PC-3 (cell line): Measurements from ENCODE around the gene PDGFC. TPM values are rescaled to one million over a fixed set of nuclear protein-coding genes. Genes with fewer than 3 reads are reported as not detected.

Experiments used
- ATAC-seq: fragments of 200-7000 bp; cut with Tn5 transposase; 2 replicates; pipeline ENCODE4 v1.9.1; 2020; ENCODE audit warnings: mild to moderate bottlenecking, moderate library complexity
- BruUV-seq: library from RNA; stranded (reverse); fragments of 400-500 nt; replicated peaks from 2 replicates; lab custom pipeline; 2021; lab: Mats Ljungman, UMichigan
- CTCF ChIA-PET: fragments of 300-600 bp; sonication (Branson Sonifier 250); formaldehyde crosslinking; loops from one replicate; lab custom pipeline; 2022; ENCODE audit warnings: antibody characterized with exemption; lab: Charles Lee
- POLR2A ChIA-PET: fragments of 300-600 bp; sonication (Branson Sonifier 250); formaldehyde crosslinking; loops from one replicate; lab custom pipeline; 2022; ENCODE audit warnings: antibody characterized with exemption; ENCODE audit not compliant: unreplicated experiment; lab: Charles Lee
- DNase-seq: peaks from one replicate; pipeline ENCODE4 v3.0.0-alpha.2; 2015
- H2AFZ ChIP-seq: fragments of 300-600 bp; sonication (generic); 2 replicates; pipeline ENCODE4 v1.6.0; 2016; ENCODE audit warnings: antibody characterized with exemption, low read length
- H3F3A ChIP-seq: fragments of 300-600 bp; sonication (generic); one replicate; pipeline ENCODE4 v1.6.0; 2017; ENCODE audit warnings: antibody characterized with exemption, low read length, control low read depth, mild to moderate bottlenecking; ENCODE audit not compliant: unreplicated experiment
- H3K27ac ChIP-seq: fragments of 300-600 bp; sonication (generic); 2 replicates; pipeline ENCODE4 v1.5.1; 2016; ENCODE audit warnings: mild to moderate bottlenecking, low read length
- H3K27me3 ChIP-seq: fragments of 300-600 bp; sonication (generic); 2 replicates; pipeline ENCODE4 v1.6.1; 2016; ENCODE audit warnings: low read length, mixed read lengths
- H3K36me3 ChIP-seq: fragments of 300-600 bp; sonication (generic); 2 replicates; pipeline ENCODE4 v1.6.1; 2016; ENCODE audit warnings: low read depth, mixed run types, low read length, mixed read lengths
- H3K4me1 ChIP-seq: fragments of 300-600 bp; sonication (generic); 2 replicates; pipeline ENCODE4 v1.5.1; 2016; ENCODE audit warnings: low read length; ENCODE audit not compliant: insufficient read depth
- H3K4me2 ChIP-seq: fragments of 300-600 bp; sonication (generic); 2 replicates; pipeline ENCODE4 v1.6.0; 2016; ENCODE audit warnings: low read length
- H3K4me3 ChIP-seq: fragments of 300-600 bp; sonication (generic); 2 replicates; pipeline ENCODE4 v1.5.1; 2016; ENCODE audit warnings: mild to moderate bottlenecking, low read length, mixed read lengths
- H3K79me2 ChIP-seq: fragments of 300-600 bp; sonication (generic); 2 replicates; pipeline ENCODE4 v1.6.1; 2017; ENCODE audit warnings: low read length, mixed read lengths
- H3K9ac ChIP-seq: fragments of 300-600 bp; sonication (generic); 2 replicates; pipeline ENCODE4 v1.6.0; 2016; ENCODE audit warnings: mild to moderate bottlenecking, low read length
- H3K9me2 ChIP-seq: fragments of 300-600 bp; sonication (generic); replicated peaks from 2 replicates; pipeline ENCODE4 v1.6.1; 2016; ENCODE audit warnings: mixed run types, low read length, mixed read lengths
- H3K9me3 ChIP-seq: fragments of 300-600 bp; sonication (generic); 2 replicates; pipeline ENCODE4 v1.6.1; 2016; ENCODE audit warnings: low read length, mixed read lengths
- H4K20me1 ChIP-seq: fragments of 300-600 bp; sonication (generic); 2 replicates; pipeline ENCODE4 v1.6.1; 2016; ENCODE audit warnings: low read length, mixed read lengths
- EZH2 ChIP-seq: fragments of 300-600 bp; sonication (generic); IDR thresholded peaks from one replicate; pipeline ENCODE4 v1.6.1; 2017; ENCODE audit warnings: antibody characterized with exemption, mild to moderate bottlenecking, low read length; ENCODE audit not compliant: unreplicated experiment
- EZH2phosphoT487 ChIP-seq: fragments of 300-600 bp; sonication (generic); IDR thresholded peaks from 2 replicates; pipeline ENCODE4 v1.6.1; 2018; ENCODE audit warnings: mild to moderate bottlenecking, antibody characterized with exemption, low read length, borderline replicate concordance
- intact Hi-C: fragments of 100-400 bp; cut with micrococcal nuclease; formaldehyde crosslinking; loops from 2 replicates; pipeline ENCODE4 v1.9.0; 2023
- total RNA-seq: library from RNA; depleted of rRNA; stranded (reverse); fragments of >200 nt; gene quantifications from 2 replicates; pipeline ENCODE4 v1.2.3, GENCODE V29; 2014
- TF ChIP-seq, protein P1 (sequence below): fragments of 300-600 bp; sonication (generic); conservative IDR thresholded peaks from 2 replicates; pipeline ENCODE4 v1.5.1; 2017; ENCODE audit warnings: antibody characterized with exemption, low read depth, mild to moderate bottlenecking, low read length

PDGFC gene
- total RNA-seq, 1 experiment from 2014 or later, result 23.0 TPM

DNA sequence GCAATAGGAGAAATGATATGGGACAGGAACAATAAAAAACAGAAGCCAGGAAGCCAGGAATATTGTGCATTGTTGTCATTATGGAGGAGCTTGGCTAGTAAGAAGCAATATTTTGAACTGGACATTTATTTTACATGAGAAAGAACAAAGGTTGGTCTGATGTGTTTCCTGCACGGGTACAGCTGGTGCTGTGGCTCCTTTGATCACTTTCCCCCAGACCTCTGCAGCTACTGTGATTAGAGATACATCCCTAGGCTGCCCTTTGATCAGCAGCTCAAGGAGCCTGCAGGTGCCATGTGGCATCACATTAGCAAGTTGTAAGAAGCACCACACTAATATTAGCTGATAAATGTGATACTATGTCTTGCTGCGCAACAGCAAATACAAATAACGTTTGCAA, 2.5 kb downstream of the PDGFC start:
- DNase-seq, result no peak
- ChIA-PET CTCF (interaction anchor here (0.5 to 0.8 kb wide), 2 partner anchors 198 to 492 kb away, joined by 3 read pairs; no protein-coding TSS in a partner anchor), POLR2A (interaction anchor here (0.7 kb wide), 1 partner anchor 1535 kb away, joined by 5 read pairs; no protein-coding TSS in a partner anchor)
- no peaks in the 10 kb centered on the region for H3K9me2 ChIP-seq
- H3K79me2 ChIP-seq, result peaks cover 67% of the 10 kb centered on the region
- intact Hi-C loops, result loop anchor here (2.0 kb wide), 2 partner anchors 108 to 190 kb away; no protein-coding TSS in a partner anchor
- TF ChIP-seq, protein P1, sequence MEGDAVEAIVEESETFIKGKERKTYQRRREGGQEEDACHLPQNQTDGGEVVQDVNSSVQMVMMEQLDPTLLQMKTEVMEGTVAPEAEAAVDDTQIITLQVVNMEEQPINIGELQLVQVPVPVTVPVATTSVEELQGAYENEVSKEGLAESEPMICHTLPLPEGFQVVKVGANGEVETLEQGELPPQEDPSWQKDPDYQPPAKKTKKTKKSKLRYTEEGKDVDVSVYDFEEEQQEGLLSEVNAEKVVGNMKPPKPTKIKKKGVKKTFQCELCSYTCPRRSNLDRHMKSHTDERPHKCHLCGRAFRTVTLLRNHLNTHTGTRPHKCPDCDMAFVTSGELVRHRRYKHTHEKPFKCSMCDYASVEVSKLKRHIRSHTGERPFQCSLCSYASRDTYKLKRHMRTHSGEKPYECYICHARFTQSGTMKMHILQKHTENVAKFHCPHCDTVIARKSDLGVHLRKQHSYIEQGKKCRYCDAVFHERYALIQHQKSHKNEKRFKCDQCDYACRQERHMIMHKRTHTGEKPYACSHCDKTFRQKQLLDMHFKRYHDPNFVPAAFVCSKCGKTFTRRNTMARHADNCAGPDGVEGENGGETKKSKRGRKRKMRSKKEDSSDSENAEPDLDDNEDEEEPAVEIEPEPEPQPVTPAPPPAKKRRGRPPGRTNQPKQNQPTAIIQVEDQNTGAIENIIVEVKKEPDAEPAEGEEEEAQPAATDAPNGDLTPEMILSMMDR, result no peak
- TF ChIP-seq EZH2phosphoT487, result no peak
- TF ChIP-seq EZH2, result no peak
- peak overlapping the region; percentile 94 for H3K4me3 ChIP-seq
- no peak overlapping the region for H3K27ac ChIP-seq
- H3K4me2 ChIP-seq, result peak overlapping the region; percentile 91
- no peaks in the 10 kb centered on the region for H4K20me1 ChIP-seq
- no peaks in the 10 kb centered on the region for H3K9me3 ChIP-seq
- no peak overlapping the region for H2AFZ ChIP-seq
- no peaks in the 10 kb centered on the region for H3K27me3 ChIP-seq
- H3K4me1 ChIP-seq, result peaks cover 24% of the 10 kb centered on the region
- H3K36me3 ChIP-seq, result peaks cover 10% of the 10 kb centered on the region; the same call in 1 of the 2 replicates
- no peak for ATAC-seq
- no peaks in the 10 kb centered on the region for H3F3A ChIP-seq
- H3K9ac ChIP-seq, result no peak overlapping the region; the same call in 1 of the 2 replicates
- no TSS peak for BruUV-seq

DNA sequence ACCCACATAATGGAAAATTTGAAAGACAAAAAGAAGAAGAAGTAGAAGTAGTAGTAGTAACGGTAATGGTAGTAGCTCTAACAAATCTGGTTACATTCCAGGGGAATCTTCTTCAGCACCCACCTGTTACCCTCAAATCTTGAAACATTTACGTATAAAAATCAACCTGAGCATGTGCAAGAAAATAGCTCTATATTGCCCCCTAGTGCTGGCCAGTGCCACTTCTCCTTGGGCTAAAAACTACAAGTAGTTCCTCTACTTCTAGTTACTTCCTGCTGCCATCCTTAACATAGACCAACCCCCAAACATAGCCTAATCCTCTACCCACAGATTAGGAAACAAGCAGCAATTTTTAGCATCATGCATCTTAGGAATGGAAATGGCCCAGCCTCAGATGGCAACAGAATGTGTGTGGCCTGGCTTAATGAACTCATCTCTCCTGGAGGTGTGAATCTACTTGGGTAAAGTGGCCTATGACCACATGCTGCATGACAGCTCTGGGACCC, 3.1 kb downstream of the PDGFC start:
- Histone ChIP-seq H3K9me3 (no peaks in the 10 kb centered on the region), H3F3A (no peaks in the 10 kb centered on the region), H3K9ac (no peak overlapping the region; the same call in 1 of the 2 replicates), H4K20me1 (no peaks in the 10 kb centered on the region), H2AFZ (no peak overlapping the region), H3K4me2 (peak overlapping the region; percentile 91), H3K4me3 (peak overlapping the region; percentile 94), H3K27ac (no peak overlapping the region), H3K4me1 (peaks cover 25% of the 10 kb centered on the region), H3K36me3 (peaks cover 10% of the 10 kb centered on the region; the same call in 1 of the 2 replicates), H3K27me3 (no peaks in the 10 kb centered on the region), H3K9me2 (no peaks in the 10 kb centered on the region), H3K79me2 (peaks cover 73% of the 10 kb centered on the region)
- ATAC-seq, result peak; percentile 13; the same call in 1 of the 2 replicates
- ChIA-PET CTCF (no interaction called here), POLR2A (interaction anchor here (0.7 kb wide), 1 partner anchor 1536 kb away, joined by 5 read pairs; no protein-coding TSS in a partner anchor)
- BruUV-seq, result no TSS peak
- no peak for TF ChIP-seq EZH2
- TF ChIP-seq, protein P1, result peak; percentile 78
- peak; percentile 81 for DNase-seq
- intact Hi-C loops, result loop anchor here (1.0 to 2.0 kb wide), 4 partner anchors 108 to 493 kb away; no protein-coding TSS in a partner anchor

DNA sequence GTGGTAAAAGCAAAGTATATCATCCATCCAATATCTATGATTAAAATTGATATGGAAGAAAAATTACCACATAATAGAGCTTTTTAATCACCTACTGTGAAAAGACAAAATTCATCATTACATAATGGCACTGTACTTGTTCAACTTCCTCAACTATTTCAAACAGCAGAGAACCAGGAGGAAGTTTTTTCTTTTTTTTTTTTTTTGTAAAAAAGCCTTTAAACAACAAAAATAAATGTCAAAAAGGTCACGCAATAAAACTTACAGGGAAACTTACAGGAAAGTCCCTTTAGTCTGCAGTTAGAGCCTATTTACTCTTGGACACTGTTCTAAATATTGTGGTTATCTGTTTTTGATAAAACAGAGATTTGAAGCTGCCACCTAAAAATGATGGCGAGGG, 4.8 kb downstream of the PDGFC start:
- Histone ChIP-seq H3K9me3 (no peaks in the 10 kb centered on the region), H3K79me2 (peaks cover 90% of the 10 kb centered on the region), H3K4me3 (no peak overlapping the region), H3K9ac (no peak overlapping the region), H2AFZ (no peak overlapping the region), H3K36me3 (peaks cover 10% of the 10 kb centered on the region; the same call in 1 of the 2 replicates), H3K27me3 (no peaks in the 10 kb centered on the region), H4K20me1 (no peaks in the 10 kb centered on the region), H3K9me2 (no peaks in the 10 kb centered on the region), H3K27ac (no peak overlapping the region), H3K4me2 (no peak overlapping the region), H3F3A (no peaks in the 10 kb centered on the region), H3K4me1 (peaks cover 37% of the 10 kb centered on the region)
- ChIA-PET POLR2A (no interaction called here), CTCF (no interaction called here)
- DNase-seq (no peak), ATAC-seq (no peak)
- TF ChIP-seq EZH2 (no peak), EZH2phosphoT487 (no peak)
- TF ChIP-seq, protein P1, result no peak
- BruUV-seq, result no TSS peak
- intact Hi-C loops, result no loop called here
